GM19395 (cell line): ENCODE measurements around the gene PANK3.
A peak's percentile ranks its signal among the peaks of the same experiment; 100 is the strongest.

Experiments
- ATAC-seq: cut with Tn5 transposase; IDR thresholded peaks from one replicate; pipeline ENCODE4 v1.9.1; 2021; ENCODE audit warnings: mild to moderate bottlenecking, moderate library complexity; ENCODE audit not compliant: unreplicated experiment

Gene PANK3

DNA sequence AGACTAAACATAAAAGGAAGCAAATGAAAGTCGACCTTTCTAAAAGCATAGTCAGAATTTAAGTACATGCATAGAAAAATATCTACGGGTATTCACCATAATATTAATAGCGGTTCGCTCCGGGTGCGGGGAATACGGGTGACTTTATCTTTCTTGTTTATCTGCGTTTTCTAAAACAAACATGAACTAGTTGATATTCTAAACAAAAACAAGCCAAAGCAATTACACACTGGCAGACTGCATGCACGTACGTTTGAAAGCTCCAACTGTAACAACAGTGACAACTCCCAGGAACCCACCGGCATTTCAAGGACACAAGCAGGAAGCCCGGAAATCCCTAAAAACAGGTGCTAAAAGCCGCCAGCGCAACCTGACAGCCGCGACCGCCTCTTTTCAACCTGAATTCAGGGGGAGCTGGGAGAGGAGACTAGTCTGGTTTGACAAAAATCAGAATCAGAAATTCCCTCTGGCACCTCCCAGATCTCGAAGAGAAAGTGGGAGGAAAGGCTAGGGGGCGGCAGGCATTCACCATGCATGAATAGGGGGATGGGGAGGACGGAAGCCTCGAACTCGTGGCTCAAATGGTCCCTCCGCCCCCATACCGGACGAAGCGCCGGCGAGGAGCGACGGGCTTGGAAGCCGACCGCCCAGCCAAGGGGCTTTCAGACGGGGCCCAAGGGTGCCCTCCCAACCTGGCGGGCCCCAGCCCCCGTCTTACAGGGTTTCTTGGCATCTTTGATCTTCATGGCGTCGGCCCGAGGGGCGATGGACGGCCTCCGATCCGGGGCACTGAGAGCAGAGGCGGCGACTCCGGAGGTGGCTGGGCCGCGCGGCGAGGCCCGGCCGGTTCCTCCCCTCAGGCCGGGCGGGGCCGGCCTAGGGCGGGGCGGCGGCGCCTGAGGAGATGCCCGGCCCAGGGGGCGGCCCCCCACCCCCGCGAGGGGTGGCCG lies at the start of gene PANK3:
TSS of gene PANK3 (minus strand) at position 831 of the 950 bp plus-strand sequence. CDS start at position 746, 85 bp downstream.
- ATAC-seq = peak; percentile 57

GRCh38 chr5:168624850-168625364 lies 45.7 kb upstream of the PANK3 start:
- ATAC-seq = no peak

- ATAC-seq = no peak
Measured at GRCh38 chr5:168620807-168621206, 41.6 kb upstream of the PANK3 start.

DNA sequence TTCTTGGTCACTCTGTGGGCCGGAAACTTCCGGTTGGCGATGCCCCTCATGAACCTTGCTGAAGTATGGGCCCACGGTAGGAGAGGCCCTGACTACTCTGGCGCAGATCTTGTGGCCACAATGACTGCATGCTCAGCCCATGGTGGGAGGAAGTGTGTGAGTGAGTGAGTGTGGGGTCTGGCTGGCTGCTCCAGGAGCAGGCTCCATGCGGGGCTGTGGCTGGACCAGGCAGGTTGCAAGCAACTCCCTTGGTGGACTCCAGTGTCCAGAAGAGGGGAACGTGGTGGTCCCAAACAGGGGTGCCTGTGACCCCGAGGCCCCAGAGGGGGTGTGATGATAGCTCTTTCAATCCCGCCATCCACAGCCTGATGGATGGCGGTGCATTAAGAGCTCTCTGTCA lies 35.5 kb upstream of the PANK3 start:
- ATAC-seq = no peak

DNA sequence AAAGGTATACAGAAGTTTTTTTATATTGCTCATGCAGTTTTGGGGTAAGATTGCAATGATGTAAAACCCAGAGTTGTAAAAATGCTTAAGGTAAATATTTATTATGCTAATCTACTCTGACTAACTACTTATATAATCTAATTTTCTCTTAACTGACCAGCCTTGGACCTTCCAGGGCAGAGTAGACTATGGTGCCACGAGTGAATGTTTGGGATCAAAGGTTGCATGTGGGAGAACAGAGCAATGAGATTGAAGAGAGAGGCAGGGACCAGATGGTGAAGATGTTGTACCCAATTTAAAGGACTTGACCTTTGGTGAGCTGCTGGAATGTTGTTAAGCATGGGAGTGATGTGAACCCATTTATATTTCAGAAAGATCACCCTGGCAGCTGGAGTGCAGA lies 34.8 kb upstream of the PANK3 start:
- ATAC-seq = no peak

GRCh38 chr5:168613396-168613795 lies 34.2 kb upstream of the PANK3 start:
- ATAC-seq = no peak

DNA sequence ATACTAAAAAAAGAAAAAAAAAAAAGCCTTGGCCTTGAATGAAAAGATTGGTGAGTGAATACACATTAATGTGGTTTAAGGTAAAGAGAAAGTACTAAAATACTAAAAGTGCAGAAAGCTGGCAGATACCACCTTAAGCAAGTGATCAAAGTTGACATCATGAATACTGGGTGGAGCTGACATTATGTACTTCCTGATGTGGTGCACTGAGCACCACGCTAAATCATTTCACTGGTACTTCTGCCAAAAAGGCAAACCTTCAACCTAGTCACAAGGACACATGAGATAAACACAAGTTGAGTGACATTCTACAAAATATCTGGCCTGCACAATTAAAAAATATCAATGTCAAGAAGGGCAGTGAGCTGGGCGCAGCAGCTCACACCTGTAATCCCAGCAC lies 33.8 kb upstream of the PANK3 start:
- no peak for ATAC-seq

DNA sequence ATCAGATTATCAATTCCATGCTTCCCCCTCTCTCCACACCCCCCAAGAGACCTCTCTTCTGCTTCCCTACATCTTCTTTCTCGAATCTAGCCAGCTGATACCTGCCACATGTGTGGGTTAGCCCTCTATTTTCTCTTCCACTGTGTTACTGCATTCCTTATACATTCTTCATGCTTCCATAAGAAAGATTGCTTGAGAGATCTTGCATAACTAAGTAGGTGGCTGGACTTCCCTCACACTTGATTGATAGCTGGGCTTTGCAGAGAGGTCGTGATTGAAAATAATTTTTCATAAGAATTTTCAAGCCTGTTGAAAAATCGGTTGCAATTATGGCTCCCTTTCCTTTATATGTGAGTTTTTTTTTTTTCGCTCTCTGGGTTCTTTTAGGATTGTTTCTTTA lies 33.0 kb upstream of the PANK3 start:
- ATAC-seq = no peak

DNA sequence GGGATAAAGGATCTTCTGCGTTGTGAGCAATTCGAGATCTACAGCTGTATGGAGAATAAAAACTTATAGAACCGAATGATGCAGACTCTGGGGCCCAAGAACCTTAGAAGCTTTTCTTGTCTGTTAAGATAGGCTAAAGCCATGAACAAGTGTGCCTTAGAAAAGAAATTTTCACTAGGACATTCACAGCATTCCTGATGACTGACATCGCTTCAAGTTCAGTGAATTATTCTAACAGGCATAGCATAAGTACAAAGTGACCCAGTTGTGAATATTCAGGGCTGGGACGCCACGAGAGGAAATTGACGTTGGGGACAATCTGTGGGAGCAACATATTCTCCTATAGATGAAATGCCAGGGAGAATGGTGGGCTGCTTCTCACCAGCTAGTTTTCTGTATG lies 32.0 kb upstream of the PANK3 start:
- no peak for ATAC-seq

DNA sequence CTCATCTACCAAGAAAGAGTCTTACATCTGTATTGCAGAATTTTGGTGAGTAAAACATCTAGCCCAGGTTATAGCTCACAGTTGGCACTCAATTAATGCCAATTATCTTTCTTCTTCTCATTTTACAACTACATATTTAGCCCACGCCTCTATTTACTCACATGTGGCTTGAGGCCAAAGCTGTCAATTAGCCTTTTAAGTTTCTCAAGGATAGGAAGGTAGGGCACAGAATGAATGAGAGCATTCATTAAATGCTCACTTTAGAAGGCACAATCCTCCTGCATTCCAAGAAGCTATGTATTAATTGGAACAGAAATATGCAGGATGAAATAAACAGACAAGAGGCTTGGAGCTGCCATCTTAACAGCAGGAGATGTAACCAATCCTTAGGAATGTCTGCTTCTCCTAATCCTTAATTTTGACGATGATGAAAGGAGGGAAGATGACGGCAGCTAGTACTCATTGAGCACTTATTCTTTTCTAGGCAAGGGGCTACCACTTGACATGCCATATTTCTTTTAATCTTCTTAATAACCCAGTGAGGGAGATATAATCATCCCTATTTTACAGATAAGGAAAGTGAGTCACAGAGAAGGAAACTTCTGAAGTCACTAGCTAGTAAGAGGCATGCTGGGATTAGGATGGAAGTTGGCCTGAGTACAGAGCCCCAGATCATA lies 30.8 kb upstream of the PANK3 start:
- no peak for ATAC-seq

GRCh38 chr5:168608821-168609220 lies 29.7 kb upstream of the PANK3 start:
- no peak for ATAC-seq

DNA sequence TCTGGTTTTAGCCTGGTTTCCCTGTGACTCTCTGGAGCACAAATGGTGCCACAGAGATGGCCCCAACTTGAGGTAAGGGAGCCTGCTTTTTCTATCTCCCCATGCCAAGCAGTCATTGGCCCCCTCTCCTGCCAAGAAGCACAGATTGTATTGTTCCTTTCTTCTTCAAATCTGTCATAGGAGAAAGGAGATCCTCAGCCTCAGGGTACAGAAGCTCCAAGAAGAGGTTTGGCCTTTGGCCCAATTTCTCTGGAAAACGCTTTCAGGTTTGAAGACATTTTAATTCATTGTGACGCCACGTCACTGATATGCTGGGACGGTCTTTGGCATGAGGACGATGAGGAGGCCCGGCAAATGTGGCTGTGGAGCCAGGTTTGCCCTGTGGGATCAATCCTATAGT lies 29.2 kb upstream of the PANK3 start:
- no peak for ATAC-seq

- no peak for ATAC-seq
Measured at GRCh38 chr5:168607946-168608345, 28.8 kb upstream of the PANK3 start.

DNA sequence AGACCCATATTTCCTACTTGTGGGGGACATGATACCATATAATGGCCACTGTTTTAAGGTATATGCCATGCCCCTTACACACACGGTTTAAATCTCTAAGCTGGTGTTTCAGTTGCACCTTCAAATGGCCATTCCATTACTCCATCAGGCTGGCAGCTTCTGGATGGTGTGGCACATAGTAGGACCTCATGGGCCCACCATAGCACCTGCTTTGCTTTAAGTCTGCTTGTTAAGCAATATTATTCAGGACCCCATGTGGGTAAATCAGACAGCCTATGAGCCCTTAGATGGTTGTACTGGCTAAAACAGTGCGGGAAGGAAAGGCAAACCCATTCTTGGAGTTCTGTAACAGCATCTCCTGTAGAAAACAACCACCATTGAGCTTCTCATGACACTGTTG lies 27.4 kb upstream of the PANK3 start:
- ATAC-seq = no peak

GRCh38 chr5:168604436-168604835 lies 25.3 kb upstream of the PANK3 start:
- no peak for ATAC-seq

- ATAC-seq = no peak
Measured at GRCh38 chr5:168603746-168604145, 24.6 kb upstream of the PANK3 start.

- no peak for ATAC-seq
Measured at GRCh38 chr5:168602517-168602916, 23.3 kb upstream of the PANK3 start.

- ATAC-seq = no peak
Measured at GRCh38 chr5:168601972-168602371, 22.8 kb upstream of the PANK3 start.

DNA sequence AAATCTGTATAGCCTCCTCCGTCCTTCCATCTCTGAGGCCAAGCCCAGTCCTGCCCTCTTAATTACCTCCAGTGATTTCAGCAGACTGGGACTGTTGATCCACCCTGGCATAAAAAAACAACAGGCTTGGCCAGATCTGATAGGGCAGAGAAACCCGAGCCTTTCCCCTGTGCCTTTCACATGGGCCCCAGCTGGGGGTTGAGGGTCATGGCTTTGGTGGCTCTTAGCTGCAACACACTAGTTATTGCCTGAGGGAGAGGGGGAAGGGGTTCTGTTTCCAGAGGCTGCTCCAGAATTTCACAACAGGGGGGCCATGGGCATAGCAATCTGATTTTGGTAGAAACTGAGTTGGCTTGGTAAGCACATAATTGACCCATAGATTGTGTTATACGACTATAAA lies 21.2 kb upstream of the PANK3 start:
- ATAC-seq = no peak

GRCh38 chr5:168599826-168600225 lies 20.7 kb upstream of the PANK3 start:
- ATAC-seq = no peak

DNA sequence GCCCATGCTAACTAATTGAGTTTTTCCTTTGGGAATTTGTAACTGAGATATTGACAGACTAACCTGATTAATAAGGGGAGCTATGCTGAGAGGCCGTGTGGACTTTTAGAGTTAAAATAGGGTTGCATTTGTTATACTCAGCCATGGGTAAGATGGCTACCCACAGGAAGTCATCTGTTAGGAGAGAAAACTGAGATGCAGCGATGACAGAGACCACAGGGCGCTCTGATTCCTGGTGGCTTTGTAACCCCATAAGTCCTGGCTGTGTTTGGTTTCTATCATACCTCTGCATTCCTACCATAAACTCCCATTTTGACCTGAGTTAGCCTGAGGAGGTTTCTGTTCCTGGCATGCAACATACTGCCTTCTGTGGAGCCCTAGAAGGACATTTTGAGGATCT lies 19.5 kb upstream of the PANK3 start:
- ATAC-seq = no peak

DNA sequence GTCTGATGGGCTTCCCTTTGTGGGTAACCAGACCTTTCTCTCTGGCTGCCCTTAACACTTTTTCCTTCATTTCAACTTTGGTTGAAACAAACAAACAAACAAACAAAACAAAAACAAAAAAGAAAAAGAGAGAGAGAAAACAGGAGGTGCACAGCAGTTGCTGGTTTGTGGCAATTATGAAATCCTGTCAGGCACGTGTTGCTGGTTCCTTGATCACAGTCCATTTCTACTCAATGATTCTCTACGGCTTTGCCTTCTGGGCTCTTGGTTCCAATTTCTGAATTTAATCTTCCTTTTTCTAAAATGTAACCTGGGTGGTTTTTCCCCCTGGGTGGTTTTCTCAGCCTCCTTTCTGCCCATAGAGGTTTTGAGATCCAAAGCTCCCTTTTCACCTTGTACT lies 17.8 kb upstream of the PANK3 start:
- ATAC-seq = no peak
